ENCODE data around the gene OLIG2.

Gene OLIG2

GRCh38 chr21:33033961-33034413, 8.3 kb downstream of the OLIG2 start:
- no peak for DNase-seq

- DNase-seq, result no peak
Observed at GRCh38 chr21:33035147-33035546, 9.4 kb downstream of the OLIG2 start.

GRCh38 chr21:33036430-33037162, 10.9 kb downstream of the OLIG2 start:
- no peak for DNase-seq

- DNase-seq, result no peak
Observed at GRCh38 chr21:33037501-33037900, 11.8 kb downstream of the OLIG2 start.

- no peak for DNase-seq
Observed at GRCh38 chr21:33039536-33039935, 13.8 kb downstream of the OLIG2 start.

GRCh38 chr21:33040215-33040614, 14.5 kb downstream of the OLIG2 start:
- DNase-seq, result no peak

GRCh38 chr21:33041981-33042380, 16.2 kb downstream of the OLIG2 start:
- DNase-seq, result no peak

- no peak for DNase-seq
Observed at GRCh38 chr21:33042812-33043211, 17.1 kb downstream of the OLIG2 start.

GRCh38 chr21:33046455-33046854, 20.7 kb downstream of the OLIG2 start:
- no peak for DNase-seq

- no peak for DNase-seq
Observed at GRCh38 chr21:33047231-33047630, 21.5 kb downstream of the OLIG2 start.

GRCh38 chr21:33051925-33052324, 26.2 kb downstream of the OLIG2 start:
- no peak for DNase-seq

- no peak for DNase-seq
Observed at GRCh38 chr21:33053951-33054350, 28.2 kb downstream of the OLIG2 start.

- no peak for DNase-seq
Observed at GRCh38 chr21:33055991-33056390, 30.3 kb downstream of the OLIG2 start.

- DNase-seq, result no peak
Observed at GRCh38 chr21:33057385-33057940, 31.7 kb downstream of the OLIG2 start.

GRCh38 chr21:33058527-33058926, 32.8 kb downstream of the OLIG2 start:
- no peak for DNase-seq

GRCh38 chr21:33058957-33059356, 33.2 kb downstream of the OLIG2 start:
- no peak for DNase-seq

GRCh38 chr21:33059380-33059841, 33.7 kb downstream of the OLIG2 start:
- no peak for DNase-seq

GRCh38 chr21:33061233-33061632, 35.5 kb downstream of the OLIG2 start:
- no peak for DNase-seq

GRCh38 chr21:33063375-33063883, 37.7 kb downstream of the OLIG2 start:
- no peak for DNase-seq

GRCh38 chr21:33063907-33064622, 38.3 kb downstream of the OLIG2 start:
- no peak for DNase-seq

GRCh38 chr21:33064623-33065390, 39.1 kb downstream of the OLIG2 start:
- no peak for DNase-seq

- no peak for DNase-seq
Observed at GRCh38 chr21:33067043-33067442, 41.3 kb downstream of the OLIG2 start.

- DNase-seq, result no peak
Observed at GRCh38 chr21:33067457-33067856, 41.7 kb downstream of the OLIG2 start.

All from NCI-H1436 (cell line).